SKM-1 (cell line): ENCODE data around the gene LRFN4.
A peak's percentile ranks its signal among the peaks of the same experiment; 100 is the strongest.
"Not testable (repeated sequence)": the region's sequence is repeated elsewhere in the genome, so short reads cannot be mapped to it uniquely, and the experiment has no call there.

Source experiments
- DNase-seq: peaks from one replicate; lab custom pipeline; 2025; ENCODE audit not compliant: unreplicated experiment; lab: John Stamatoyannopoulos, UW

The LRFN4 gene

DNA sequence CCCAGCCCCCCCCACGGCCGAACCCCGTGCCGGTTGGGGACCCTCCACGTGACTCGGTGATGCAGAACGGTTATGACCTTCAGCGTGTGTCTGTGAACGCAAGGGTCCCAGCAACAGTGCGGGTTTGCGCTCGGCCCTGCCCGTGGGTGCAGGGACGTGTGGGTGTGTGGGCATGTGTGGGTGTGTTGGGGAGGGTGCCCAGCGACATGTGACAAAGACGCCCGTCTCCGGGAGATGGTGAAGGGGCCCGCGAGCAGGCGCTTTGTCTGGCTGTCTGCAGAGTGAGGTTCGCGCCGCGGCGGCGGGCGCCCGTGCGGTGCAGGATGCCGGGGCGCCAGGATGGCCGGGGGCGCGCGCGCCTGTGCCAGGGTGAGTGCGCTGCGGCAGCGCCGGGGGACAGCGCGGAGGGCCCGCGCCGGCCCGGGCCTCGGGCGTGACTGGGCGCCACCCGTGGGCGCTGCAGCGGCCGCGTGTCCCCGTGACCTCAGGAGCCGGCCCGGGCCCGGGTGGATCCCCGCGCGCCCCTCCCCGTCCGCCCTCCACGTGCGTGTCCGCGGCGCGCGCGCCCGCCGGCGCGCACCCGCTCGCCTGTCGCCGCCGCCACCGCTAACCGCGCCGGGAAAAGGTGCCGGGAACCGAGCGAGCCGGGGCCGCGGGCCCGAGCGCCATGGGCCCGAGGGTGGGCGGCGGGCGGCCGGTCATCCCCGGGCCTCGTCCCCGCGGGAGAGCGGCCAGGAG, at the start of gene LRFN4:
LRFN4 (plus strand) TSS at position 569 of the 738 bp plus-strand sequence. CDS start 681 bp downstream, outside the sequence.
- no peak for DNase-seq

DNA sequence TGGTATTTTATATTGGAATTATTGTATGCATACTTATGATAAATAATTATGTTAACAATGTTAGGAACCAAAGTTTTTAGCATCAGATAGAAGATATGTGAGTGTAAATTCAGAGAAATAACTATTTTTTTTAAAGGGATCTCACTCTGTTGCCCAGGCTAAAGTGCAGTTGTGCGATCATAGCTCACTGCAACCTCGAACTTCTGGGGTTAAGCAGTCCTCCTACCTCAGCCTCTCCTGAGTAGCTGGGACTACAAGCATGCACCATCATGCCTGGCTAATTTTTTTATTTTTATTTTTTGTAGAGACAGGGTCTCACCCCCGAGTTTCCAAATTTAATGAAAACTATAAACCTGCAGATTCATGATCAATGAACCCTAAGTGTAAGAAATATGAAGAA, 47.3 kb upstream of the LRFN4 start:
- no peak for DNase-seq

DNA sequence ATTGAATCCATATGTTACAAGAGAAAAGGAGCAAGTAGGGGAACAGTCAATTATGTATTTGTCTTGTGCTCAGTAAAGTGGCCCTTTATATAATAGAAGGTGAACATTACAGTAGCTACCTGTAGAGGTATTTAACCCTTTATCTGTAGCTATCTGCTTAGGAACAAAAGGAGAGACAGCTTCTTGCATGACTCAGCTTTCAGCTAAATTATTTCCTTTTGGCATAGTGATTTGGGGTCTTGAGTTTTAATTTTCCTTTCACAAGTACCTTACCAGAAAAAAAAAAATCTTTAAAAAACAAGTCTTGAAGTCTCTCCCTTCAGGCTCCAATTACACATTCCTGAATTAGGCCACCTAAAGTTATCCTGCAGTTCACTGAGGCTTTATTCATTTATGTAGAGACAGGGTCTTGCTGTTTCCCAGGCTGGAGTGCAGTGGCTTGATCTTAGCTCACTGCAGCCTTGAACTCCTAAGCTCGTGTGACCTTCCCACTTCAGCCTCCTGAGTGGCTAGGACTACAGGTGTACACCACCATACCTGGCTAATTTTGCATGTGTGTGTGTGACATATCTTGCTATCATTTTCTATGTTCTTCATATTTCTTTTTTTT, 46.2 kb upstream of the LRFN4 start:
- DNase-seq: no peak

DNA sequence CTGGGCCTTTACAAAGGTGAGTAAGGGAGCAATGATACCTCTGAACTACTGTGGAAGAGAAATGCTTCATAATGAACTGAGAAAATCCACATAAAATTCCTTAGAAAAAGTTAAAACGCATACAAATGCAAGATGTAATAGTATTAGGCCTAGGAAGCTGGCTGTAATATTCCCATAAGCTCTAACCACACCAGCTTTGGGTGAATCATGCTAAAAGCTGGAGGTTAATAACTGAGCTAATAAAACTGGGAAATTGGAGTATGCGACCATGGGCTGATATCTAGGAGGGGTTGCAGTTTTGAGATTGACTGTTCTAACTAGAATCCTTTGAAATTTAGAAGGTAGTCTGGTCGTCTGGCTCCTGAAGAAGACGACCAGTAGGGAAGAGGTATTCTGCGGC, 42.2 kb upstream of the LRFN4 start:
- DNase-seq: no peak

DNA sequence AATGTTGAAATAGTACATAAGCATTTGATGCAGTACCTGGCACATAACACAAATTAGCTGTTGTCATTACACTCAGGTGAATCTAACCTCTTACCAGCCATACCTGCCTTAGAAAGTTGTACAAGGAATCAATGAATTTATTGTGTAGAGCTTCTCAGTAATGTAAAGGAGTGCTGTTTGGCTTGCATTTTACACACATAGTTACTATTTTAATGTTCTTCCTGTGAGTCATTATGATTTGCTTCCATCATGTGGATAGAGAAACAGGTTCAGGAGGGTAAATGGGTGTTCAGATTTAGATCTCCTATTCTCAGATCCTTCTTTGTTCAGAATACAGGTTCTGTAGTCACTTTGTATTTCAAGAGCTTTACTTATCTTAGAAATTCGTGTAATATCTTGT, 41.2 kb upstream of the LRFN4 start:
- DNase-seq: no peak

DNA sequence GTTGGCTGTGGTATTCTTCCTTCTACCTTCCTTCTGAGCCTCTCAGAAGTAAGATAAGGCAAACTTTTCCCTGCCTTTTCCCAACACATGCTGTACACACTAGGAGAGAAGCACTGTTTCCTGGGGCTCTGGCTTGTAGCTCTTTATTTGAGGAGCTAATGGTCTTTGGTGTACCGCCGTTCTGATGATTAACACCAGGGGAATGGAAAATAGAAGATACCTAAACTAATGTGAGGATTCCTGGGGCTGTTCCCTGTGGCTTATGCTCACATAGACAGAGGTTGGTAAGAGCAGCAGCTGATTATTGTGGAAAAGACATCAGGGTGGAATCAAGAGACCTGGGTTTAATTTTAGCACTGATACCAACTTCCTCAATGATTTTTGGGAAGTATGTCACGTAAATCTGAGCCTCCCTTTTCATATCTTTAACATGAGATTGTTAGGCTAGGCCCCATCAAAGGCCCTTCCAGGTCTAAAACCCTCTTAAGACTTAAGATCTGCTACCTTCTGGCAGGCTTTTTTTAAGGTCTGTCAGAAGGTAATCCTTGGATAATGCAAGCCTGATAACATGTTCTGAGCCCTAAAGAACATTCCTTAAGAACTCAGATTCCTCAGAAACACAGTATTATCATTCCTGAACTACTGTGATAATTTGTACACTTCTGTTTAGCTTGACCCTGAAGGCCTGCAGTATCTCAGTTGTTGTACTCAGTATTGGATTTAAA, 38.5 kb upstream of the LRFN4 start:
- no peak for DNase-seq

DNA sequence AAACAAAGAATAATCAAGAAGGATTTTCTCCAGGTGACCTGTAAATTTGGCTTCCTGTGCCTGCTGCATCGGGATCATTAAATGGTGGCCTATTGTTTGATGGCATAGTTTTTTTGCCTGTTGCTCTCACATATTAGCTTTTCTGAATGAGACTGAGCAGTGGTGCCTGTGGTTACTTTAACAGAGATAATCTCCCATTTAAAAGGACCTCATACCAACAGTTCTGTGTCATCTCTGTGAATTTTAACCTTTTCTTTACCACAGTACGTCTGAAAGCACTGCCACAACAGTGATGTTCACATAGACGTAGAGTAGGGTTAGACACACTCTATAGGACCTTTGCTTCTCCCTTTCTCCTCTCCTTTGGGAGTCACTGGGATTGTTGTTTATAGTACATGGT, 36.5 kb upstream of the LRFN4 start:
- no peak for DNase-seq

DNA sequence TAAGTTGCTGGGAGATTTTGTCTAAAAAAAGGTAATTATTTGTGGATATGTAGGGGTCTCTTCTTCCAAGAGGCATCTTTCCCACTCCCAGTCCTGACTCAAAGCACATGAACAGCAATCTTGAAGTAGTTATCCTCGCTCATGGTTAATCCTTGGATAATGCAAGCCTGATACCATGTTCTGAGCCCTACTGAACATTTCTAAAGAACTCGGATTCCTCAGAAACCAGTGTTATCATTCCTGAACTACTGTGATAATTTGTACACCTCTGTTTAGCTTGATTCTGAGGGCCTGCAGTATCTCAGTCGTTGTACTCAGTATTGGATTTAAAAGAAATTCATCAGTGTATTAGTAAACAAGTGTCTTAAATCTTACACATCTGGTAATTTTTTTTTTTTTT, 36.0 kb upstream of the LRFN4 start:
- no peak for DNase-seq

DNA sequence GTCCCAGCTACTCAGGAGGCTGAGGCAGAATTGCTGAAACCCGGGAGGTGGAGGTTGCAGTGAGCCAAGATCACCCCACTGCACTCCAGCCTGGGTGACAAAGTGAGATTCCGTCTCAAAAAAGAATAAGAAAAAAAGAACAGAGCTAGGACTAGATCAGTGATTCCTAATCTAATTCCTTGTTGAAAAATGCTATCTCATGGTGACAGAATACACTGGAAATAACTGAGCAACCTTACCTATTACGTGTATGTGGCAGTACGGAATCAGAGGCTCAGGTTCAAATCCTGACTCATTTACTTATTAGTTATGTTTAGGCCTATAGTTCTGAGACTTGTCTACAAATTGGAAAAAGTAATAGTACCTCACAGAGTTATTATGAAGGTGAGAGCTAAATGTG, 33.2 kb upstream of the LRFN4 start:
- no peak for DNase-seq

DNA sequence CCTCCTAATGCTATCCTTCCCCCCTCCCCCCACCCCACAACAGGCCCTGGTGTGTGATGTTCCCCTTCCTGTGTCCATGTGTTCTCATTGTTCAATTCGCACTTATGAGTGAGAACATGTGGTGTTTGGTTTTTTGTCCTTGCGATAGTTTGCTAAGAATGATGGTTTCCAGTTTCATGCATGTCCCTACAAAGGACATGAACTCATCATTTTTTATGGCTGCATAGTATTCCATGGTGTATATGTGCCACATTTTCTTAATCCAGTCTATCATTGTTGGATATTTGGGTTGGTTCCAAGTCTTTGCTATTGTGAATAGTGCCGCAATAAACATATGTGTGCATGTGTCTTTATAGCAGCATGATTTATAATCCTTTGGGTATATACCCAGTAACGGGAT, 32.3 kb upstream of the LRFN4 start:
- DNase-seq: not testable (repeated sequence)

DNA sequence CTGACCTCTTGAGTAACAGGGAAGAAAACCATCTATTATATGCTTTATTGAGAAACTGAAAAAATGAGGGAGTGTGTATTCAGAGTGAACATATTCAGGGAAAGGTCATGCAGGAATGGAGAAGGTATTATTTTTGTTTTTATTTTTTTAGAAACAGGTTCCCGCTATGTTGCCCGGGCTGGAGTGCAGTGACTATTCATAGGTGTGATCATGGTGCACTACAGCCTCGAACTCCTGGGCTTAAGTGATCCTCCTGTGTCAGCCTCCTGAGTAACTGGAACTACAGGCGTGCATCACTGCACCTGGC, 22.4 kb upstream of the LRFN4 start:
- DNase-seq: no peak

DNA sequence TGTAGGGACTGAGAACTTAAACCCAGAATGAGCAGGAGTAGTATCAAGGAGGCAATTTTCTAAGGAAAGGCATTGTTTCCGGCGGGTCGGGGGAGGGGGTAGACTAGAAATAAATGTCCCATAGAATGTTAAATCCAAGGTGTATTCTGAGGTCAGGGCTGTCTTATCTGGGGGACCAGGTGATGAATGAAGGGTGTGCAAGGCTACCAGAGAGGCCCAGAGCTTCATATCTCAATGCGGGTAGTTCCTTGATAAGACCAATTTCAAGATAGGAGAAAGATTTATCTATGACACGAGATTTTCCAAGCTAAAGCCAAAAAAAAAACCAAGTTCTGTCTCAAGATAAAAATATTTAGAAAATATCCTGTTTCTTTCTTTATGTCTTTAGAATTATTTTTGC, 21.9 kb upstream of the LRFN4 start:
- DNase-seq: no peak

DNA sequence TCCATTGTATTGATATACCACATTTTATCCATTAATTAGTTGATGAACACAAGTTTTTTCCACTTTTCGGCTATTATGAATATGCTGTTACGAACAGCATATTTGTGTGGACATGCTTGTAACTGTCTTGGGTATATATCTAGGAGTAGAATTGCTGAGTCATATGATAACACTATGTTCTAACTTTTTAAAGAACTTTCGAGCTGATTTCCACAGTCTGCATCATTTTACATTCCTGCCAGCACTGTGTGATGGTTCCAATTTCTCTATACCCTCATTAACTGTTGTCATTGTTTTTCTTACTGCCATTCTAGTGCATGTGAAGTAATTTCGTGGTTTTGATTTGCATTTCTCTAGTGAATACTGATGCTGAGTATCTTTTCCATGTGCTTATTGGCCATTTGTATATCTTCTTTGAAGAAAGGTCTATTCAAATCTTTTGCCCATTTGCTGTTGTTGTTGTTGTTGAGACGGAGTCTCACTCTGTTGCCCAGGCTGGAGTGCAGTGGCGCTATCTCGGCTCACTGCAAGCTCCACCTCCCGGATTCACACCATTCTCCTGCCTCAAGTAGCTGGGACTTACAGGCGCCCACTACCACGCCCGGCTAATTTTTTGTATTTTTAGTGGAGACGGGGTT, 21.0 kb upstream of the LRFN4 start:
- no peak for DNase-seq

DNA sequence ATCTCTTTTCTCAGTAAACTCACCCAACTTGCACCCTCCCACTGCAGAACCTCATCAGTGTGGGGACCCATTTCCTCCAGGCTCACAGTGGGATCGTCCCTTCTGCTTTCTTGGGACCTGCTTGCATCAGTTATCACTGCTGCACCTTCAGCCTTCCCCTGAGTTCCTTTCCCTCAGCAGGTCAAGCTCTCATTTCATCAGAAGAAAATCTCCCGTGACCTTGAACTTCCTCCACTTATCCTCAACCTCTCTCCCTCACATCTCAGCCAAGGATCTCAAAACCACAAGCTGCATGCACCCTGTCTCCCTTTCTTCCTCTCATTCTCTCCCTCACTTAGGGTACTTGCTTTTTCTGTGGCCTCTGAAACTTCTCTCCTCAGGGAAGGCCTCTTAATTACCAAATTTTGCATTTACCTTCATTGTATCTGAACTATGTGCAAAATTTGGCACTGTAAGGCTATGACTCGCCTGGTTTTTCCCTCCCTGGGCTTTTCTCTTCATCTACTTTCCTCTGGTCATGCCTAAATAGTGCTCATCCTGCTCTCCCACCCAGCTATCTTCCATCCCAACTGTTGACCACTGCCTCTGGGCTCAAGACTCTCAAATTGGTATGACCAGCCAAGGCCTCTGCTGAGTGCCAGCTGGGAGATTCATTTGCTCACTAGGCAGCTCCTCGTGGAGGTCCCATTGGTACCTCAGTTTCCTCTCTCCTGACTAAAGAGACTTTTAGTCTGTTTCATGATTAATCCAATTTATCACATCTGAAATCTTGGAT, 16.4 kb upstream of the LRFN4 start:
- DNase-seq: no peak

DNA sequence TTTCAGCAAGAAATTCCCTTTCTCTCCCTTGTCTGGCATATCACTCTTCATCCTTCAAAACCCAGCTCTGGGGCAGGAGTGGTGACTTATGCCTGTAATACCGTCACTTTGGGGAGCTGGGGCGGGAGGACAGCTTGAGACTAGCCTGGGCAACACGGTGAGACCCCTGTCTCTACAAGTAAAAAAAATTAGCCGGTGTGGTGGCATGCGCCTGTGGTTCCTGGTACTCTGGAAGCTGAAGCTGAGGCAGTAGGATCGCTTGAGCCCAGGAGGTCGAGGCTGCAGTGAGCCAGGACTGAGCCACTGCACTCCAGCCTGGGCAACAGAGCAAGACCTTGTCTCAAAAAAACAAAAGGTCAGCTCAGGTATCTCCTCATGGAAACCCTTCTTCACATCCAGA, 15.0 kb upstream of the LRFN4 start:
- no peak for DNase-seq

DNA sequence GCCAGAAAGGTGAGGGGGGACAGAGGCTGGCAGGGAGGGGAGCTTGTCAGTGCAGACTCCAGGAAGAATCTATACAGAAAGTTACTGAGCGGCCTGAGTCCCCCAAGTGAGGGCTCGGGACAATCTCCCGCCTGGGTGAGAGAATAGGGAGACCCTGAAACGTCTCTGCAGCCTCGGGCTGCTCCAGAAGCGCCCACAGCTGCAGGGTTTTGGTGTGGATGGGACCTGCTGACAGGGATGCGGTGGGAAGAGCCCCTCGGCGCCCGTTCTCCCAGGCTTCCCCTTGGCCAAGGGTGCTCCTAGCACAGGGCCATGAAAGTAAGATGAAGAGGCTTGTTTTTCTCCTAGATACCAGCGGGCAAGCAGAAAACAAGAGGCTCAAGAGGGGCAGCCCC, 14.4 kb upstream of the LRFN4 start:
- no peak for DNase-seq

DNA sequence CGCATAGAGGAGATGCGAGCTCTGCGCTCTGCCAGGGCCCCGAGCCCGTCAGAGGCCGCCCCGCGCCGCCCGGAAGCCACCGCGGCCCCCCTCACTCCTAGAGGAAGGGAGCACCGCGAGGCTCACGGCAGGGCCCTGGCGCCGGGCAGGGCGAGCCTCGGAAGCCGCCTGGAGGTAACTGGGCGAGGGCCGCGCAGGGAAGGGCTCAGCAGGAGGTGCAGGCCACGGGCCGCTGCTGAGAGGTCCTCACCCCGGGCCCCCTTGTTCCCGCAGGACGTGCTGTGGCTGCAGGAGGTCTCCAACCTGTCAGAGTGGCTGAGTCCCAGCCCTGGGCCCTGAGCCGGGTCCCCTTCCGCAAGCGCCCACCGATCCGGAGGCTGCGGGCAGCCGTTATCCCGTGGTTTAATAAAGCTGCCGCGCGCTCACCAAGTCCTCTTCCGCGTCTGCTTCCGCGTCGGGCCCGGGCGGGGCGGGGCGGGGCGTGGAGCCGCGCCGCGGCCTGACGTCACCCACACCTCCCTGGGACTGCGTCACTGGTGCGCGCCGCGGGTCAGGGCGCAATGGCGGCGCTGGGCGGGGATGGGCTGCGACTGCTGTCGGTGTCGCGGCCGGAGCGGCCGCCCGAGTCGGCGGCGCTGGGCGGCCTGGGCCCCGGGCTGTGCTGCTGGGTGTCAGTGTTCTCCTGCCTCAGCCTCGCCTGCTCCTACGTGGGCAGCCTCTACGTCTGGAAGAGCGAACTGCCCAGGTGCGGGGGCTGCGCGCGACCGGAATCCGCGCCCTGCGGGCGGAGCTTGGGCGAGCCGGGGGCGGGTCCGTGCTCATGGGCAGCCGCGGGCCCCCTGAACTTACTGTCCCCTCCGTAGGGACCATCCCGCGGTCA, 13.7 kb upstream of the LRFN4 start, which contains the start of gene RCE1:
RCE1 (plus strand) TSS at position 546 of the 880 bp plus-strand sequence; CDS start at position 561, 15 bp downstream.
- DNase-seq: peak; percentile 82

DNA sequence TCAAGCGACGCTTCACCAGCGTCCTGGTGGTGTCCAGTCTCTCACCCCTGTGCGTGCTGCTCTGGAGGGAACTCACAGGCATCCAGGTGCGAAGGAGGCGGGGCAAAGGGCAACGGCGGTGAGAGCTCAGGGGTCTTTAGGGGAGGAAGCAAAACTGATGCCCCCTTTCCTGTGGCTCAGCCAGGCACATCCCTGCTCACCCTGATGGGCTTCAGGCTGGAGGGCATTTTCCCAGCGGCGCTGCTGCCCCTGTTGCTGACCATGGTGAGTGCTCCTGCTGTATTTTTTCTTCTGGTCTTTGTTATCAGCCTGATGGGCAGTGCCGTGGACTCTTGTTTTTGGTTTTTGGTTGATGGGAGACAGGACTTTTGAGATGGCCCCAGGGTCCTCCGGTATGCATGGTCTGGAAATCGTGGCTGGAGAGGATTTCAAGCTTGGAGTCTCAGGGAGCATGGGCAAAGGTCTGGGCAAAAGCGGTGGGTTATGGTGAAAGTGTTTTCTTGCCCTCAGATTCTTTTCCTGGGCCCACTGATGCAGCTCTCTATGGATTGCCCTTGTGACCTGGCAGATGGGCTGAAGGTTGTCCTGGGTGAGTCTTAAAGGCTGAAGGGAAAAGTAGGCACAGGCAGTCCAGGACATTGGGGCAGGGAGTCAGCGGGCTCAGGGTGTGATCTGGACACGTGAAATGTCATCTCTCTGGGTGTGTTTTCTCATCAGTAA, 12.9 kb upstream of the LRFN4 start:
- DNase-seq: no peak

DNA sequence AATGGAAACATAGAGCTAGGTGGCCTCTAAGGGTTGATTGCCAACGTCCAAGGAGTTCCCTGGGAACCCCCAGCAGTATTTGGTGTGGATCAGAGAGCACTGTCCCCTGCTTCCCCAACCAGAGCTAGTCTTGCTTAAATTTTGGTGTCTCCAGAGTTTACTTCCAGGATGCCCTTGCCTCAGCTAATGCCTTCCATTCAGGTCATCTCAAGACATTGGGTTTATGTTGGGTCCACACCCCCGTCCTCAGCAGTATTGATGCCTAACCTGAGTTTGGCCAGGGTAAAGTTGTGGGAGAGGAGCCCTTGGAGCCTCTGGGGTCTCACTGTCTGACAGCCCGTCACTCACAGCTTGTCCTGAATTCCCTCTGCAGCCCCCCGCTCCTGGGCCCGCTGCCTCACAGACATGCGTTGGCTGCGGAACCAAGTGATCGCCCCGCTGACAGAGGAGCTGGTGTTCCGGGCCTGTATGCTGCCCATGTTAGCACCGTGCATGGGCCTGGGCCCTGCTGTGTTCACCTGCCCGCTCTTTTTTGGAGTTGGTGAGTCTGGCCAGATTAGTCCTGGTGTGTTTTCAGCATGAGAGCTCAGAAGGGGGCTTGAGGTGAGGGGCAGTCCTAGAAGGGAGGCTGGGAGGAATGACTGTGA, 12.2 kb upstream of the LRFN4 start:
- DNase-seq: no peak
